Gastrocnemius medialis (tissue), 4 donors: ENCODE data around the gene PRKCZ. TPM values are rescaled to one million over a fixed set of nuclear protein-coding genes. Genes with fewer than 3 reads are reported as not detected.

Experiments
- ATAC-seq, 2 donors: fragments of 150-250 bp; one replicate each; pipeline ENCODE4 v1.9.1; 2016
- DNase-seq, 2 donors: peaks; one replicate each; pipeline ENCODE4 v3.0.0-alpha.2; 2019
- H3K27ac ChIP-seq, 4 donors: fragments of 200-600 bp; sonication (generic); 1 replicate in 1 of 4; 2 replicates in 3 of 4; pipeline ENCODE4 v1.5.1; 2016 to 2018; ENCODE audit warnings: mild to moderate bottlenecking in 2 of 4, moderate library complexity in 1 of 4
- H3K27me3 ChIP-seq, 3 donors: fragments of 200-600 bp; sonication (generic) in 2 of 3; 1 replicate in 1 of 3; 2 replicates in 2 of 3; pipeline versions ENCODE4 v1.5.1 to v1.6.0; 2016 to 2019; ENCODE audit warnings: mild to moderate bottlenecking in 1 of 3, moderate library complexity in 1 of 3
- H3K36me3 ChIP-seq, 2 donors: fragments of 200-600 bp; sonication (generic) in 1 of 2; one replicate each; pipeline ENCODE4 v1.5.1; 2017 to 2018
- H3K4me1 ChIP-seq, 2 donors: fragments of 200-600 bp; sonication (generic) in 1 of 2; one replicate each; pipeline ENCODE4 v1.5.1; 2016 to 2017; ENCODE audit warnings: mild to moderate bottlenecking in 2 of 2
- H3K4me3 ChIP-seq, 4 donors: fragments of 200-600 bp; sonication (generic) in 3 of 4; 1 replicate in 1 of 4; 2 replicates in 3 of 4; pipeline ENCODE4 v1.5.1; 2016 to 2019; ENCODE audit warnings: mild to moderate bottlenecking in 2 of 4
- H3K9me3 ChIP-seq, 3 donors: fragments of 200-600 bp; sonication (generic) in 2 of 3; 1 replicate in 1 of 3; 2 replicates in 2 of 3; pipeline ENCODE4 v1.5.1; 2016 to 2019
- POLR2A ChIP-seq, 2 donors: fragments of 450-650 bp; IDR thresholded peaks; one replicate each; pipeline ENCODE4 v1.6.1; 2017; ENCODE audit warnings: antibody characterized with exemption in 2 of 2, mild to moderate bottlenecking in 2 of 2, moderate library complexity in 2 of 2
- in situ Hi-C, 4 donors: fragments of 200-750 bp; cut with MboI; loops; one replicate each; pipeline versions ENCODE4 v1.15.0 to v1.8.0; 2017; ENCODE audit warnings: low sequenced_read_pairs in 4 of 4
- intact Hi-C: fragments of 100-400 bp; cut with DNase I; formaldehyde crosslinking; loops from one replicate; pipeline ENCODE4 v1.15.1; 2023; ENCODE audit warnings: low total_unique reads
- total RNA-seq, 4 donors: library from RNA; depleted of rRNA; stranded (reverse); fragments of >200 nt; gene quantifications; one replicate each; pipeline versions ENCODE4 v1.1.0 to v1.2.3, GENCODE V29; 2016
- TF ChIP-seq, protein P1 (sequence below), 5 experiments: fragments of 450-650 bp in 3 of 5; fragments of 200-600 bp in 2 of 5; sonication (generic) in 2 of 5; IDR thresholded peaks in 4 of 5; conservative IDR thresholded peaks in 1 of 5; 1 replicate in 4 of 5; 2 replicates in 1 of 5; pipeline ENCODE4 v1.5.1; 2016 to 2019; ENCODE audit warnings: antibody characterized with exemption in 5 of 5, mild to moderate bottlenecking in 3 of 5, moderate library complexity in 3 of 5

PRKCZ gene
- total RNA-seq, 4 donors from 2014 or later, result 0.16 to 0.87 TPM; not detected in 2

DNA sequence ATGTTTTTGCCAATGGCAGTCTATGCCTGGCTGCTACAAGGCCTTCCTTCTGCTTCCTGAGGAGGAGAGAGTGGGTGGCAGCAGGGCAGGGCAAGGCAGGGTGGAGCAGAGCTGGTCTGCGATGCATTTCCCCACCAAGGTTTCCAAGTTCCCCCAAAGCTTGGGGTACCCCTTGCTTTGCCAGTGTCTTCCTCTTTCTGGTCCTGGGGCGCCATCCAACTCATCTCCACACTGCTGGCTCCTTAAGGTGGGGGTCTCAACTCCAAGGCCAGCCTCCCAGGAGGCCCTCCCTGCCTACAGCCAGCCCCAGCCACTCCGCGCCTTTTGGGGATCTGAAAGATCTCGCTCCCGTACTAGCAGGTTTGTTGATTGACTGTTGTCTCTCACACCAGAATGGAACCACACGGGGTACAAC lies 174.0 kb downstream of the PRKCZ start:
- H3K9me3 ChIP-seq, result no peaks in the 10 kb centered on the region
- H3K36me3 ChIP-seq, result no peaks in the 10 kb centered on the region
- H3K27me3 ChIP-seq, result no peaks in the 10 kb centered on the region
- intact Hi-C loops (no loop called here), in situ Hi-C loops (loop anchor here in 2 of 4 donors (25.0 kb wide), 2 partner anchors 88 to 313 kb away; partner anchors contain the start of genes HES5 (in 1 of the 2) and PANK4 (in 1 of the 2))
- no peak for ATAC-seq
- no peak overlapping the region for H3K4me3 ChIP-seq
- TF ChIP-seq POLR2A (IDR thresholded peaks at IDR 0.05), result no peak
- TF ChIP-seq, protein P1, sequence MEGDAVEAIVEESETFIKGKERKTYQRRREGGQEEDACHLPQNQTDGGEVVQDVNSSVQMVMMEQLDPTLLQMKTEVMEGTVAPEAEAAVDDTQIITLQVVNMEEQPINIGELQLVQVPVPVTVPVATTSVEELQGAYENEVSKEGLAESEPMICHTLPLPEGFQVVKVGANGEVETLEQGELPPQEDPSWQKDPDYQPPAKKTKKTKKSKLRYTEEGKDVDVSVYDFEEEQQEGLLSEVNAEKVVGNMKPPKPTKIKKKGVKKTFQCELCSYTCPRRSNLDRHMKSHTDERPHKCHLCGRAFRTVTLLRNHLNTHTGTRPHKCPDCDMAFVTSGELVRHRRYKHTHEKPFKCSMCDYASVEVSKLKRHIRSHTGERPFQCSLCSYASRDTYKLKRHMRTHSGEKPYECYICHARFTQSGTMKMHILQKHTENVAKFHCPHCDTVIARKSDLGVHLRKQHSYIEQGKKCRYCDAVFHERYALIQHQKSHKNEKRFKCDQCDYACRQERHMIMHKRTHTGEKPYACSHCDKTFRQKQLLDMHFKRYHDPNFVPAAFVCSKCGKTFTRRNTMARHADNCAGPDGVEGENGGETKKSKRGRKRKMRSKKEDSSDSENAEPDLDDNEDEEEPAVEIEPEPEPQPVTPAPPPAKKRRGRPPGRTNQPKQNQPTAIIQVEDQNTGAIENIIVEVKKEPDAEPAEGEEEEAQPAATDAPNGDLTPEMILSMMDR (IDR thresholded peaks at IDR 0.05 in 4 of 5, conservative IDR thresholded peaks at IDR 0.05 in 1 of 5), result no peak
- DNase-seq, result no peak
- H3K27ac ChIP-seq, result no peak overlapping the region
- H3K4me1 ChIP-seq, result peaks cover 0 to 4% of the 10 kb centered on the region in 2 donors

DNA sequence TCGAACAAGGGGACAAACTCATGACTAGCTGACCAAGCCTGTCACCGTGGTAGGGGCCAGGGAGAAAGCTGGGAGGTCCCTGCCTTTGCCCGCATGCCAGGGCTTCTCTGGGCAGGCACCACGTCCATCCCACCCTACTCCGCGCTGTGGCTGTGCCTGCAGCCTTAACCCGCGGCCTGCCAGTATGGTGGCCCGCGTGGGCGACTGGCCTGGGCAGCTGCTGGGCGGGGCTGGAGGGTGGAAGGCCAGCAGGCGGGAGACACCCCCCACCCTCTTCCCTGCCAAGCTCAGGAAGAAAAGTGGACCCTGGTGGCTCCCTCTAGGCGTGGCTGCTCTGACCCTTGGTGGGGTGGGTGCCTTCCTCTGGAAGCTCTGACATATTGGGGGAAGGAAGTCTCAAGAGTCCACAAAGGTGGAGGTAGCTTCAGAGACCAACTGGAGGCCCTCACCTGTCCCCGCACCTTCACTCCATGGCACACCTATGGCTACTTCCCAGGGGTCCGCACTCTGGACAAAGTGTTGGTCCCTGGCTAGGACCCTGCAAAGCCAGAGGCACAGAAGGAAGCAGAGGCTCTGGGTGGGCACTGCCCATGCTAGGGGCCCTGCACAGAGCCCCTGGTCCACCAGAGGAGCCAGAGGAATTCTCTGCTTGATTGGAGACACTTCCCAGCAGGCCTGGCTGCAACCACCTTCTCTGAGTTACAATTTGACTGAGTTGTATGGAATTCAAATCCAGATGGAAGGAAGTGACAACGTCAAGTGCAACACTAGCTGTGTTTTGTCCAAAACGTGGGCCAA lies 174.6 kb downstream of the PRKCZ start:
- Histone ChIP-seq H3K4me3 (no peak overlapping the region), H3K27ac (no peak overlapping the region), H3K27me3 (no peaks in the 10 kb centered on the region), H3K4me1 (peaks cover 6 to 9% of the 10 kb centered on the region in 2 donors), H3K36me3 (no peaks in the 10 kb centered on the region), H3K9me3 (no peaks in the 10 kb centered on the region)
- ATAC-seq, result no peak
- in situ Hi-C loops, result loop anchor here in 2 of 4 donors (25.0 kb wide), 2 partner anchors 87 to 312 kb away; partner anchors contain the start of genes HES5 (in 1 of the 2) and PANK4 (in 1 of the 2)
- DNase-seq, result no peak
- intact Hi-C loops, result no loop called here
- TF ChIP-seq, protein P1 (IDR thresholded peaks at IDR 0.05 in 4 of 5, conservative IDR thresholded peaks at IDR 0.05 in 1 of 5), result no peak
- TF ChIP-seq POLR2A (IDR thresholded peaks at IDR 0.05), result no peak

DNA sequence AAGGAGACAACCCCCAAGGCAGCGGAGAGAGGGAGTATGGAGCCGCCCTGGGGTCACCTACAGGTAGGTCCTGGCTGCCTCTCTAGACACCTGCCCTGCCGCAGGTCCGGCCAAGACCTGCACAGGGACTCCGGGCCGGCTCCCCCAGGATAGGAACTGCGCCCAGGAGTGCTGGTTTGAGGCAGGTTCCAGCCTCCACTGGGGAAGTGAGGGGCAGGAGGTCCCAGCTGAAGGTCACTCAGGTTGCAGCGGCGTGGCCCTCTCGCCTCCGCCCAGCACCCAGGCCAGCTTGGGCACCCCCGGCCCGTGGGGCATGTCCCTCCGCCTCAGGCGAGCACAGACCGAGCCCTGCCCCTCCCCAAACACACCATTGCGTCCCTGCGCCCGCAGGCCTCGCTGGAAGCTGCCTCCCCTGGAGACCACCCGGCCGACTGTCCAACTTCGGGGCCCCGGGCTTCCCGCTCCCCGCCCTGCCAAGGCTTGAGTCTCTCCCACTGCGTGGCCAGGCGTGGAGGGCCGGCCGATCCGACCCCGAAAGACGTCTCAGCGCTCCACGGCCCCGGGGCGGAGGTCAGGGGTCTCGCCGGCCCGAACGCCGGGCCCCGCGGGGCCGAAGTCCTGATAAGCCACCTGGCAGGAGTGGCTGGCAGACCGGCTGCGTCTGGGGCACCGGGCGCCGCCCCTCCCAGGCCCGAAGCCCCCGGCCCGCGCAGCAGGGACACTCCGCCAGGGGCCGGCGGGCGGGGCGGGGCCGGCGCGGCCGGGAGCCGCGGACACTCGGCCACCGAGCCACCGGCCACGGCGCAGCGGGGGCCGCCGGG lies 176.5 kb downstream of the PRKCZ start:
- peak; percentile 20 to 29 for ATAC-seq
- H3K36me3 ChIP-seq, result no peaks in the 10 kb centered on the region
- TF ChIP-seq, protein P1 (IDR thresholded peaks at IDR 0.05 in 4 of 5, conservative IDR thresholded peaks at IDR 0.05 in 1 of 5), result no peak
- no peak for TF ChIP-seq POLR2A (IDR thresholded peaks at IDR 0.05)
- no peak for DNase-seq
- H3K4me3 ChIP-seq, result peak overlapping the region; percentile 67 to 92 (median 78)
- intact Hi-C loops, result loop anchor here (1.0 kb wide), 1 partner anchor 21 kb away; no protein-coding TSS in a partner anchor
- no peaks in the 10 kb centered on the region for H3K9me3 ChIP-seq
- in situ Hi-C loops, result no loop called here
- H3K27me3 ChIP-seq, result no peaks in the 10 kb centered on the region
- H3K4me1 ChIP-seq, result peaks cover 24 to 25% of the 10 kb centered on the region in 2 donors
- H3K27ac ChIP-seq, result peak overlapping the region; percentile 92 to 100 (median 98)

DNA sequence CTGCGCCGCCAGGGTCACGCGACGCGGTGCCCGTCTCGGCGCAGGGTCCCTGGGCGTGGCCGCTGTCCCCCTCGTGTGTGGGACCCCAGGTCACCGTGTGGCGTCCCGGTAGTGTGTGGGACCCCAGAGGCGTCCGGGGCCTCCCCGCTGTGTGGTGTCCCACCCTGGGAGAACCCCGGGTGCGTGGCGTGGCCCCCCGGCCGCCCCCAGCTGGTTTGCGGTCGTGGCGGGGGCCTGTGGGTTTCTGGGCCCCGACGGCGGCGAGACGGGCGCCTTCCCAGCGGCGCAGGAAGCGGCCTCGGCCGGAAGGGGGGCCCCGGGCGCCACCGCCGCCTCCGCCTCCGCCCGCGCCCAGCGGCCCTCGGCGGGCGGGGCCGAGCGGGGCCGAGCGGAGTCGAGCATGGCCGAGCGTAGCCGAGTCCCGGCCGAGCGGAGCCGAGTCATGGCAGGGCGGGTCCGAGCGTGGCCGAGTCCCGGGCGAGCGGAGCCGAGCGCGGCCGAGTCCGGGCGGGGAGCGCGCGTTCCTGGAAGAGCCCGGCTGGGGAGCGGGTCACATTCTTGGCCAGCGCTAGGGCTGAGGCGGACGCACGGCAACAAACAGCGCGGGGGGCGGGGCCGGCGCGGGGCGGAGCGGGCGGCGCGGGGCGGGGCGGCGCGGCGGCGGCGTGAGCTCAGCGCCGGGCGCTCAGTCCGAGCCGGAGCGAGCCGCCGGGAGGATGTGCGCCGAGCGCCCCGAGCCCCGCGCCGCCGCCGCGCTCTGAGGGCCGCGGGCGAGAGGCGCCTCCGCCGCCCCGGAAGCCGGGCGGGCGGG lies 177.3 kb downstream of the PRKCZ start:
- Histone ChIP-seq H3K27ac (peak overlapping the region; percentile 92 to 100 (median 98)), H3K27me3 (no peaks in the 10 kb centered on the region), H3K4me1 (peaks cover 32 to 33% of the 10 kb centered on the region in 2 donors), H3K4me3 (peak overlapping the region; percentile 67 to 92 (median 78)), H3K9me3 (no peaks in the 10 kb centered on the region), H3K36me3 (no peaks in the 10 kb centered on the region)
- peak; percentile 78 to 80 for ATAC-seq
- in situ Hi-C loops (no loop called here), intact Hi-C loops (loop anchor here (1.0 to 2.0 kb wide), 2 partner anchors 22 to 29 kb away; no protein-coding TSS in a partner anchor)
- peak; percentile 95 for DNase-seq
- peak; percentile 85 to 90 for TF ChIP-seq POLR2A (IDR thresholded peaks at IDR 0.05)
- TF ChIP-seq, protein P1 (IDR thresholded peaks at IDR 0.05 in 4 of 5, conservative IDR thresholded peaks at IDR 0.05 in 1 of 5), result peak in 3 of 5 experiments; percentile 14 to 51 (median 31)
